ENCODE data around the gene TMCO4.

DNA sequence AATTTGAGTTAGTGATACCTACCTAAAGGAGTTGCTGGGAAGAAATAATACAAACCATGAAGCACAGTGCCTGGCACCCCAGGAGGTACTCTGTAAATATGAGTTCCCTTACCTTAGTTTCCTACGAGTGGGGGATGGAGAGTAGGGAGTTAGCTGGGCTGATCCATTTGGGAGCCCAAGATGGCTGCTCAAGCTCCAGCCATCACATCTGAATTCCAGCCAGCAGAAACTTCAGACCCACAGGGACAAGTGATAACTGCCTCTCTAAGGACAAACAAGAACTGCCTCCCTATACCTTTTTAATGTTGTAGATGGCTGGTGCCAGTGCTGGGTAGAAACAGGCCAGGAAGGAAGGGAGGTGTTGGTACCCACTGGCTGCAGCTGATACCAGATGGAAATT is 112.3 kb downstream of the TMCO4 start:
- TF ChIP-seq, protein P1, sequence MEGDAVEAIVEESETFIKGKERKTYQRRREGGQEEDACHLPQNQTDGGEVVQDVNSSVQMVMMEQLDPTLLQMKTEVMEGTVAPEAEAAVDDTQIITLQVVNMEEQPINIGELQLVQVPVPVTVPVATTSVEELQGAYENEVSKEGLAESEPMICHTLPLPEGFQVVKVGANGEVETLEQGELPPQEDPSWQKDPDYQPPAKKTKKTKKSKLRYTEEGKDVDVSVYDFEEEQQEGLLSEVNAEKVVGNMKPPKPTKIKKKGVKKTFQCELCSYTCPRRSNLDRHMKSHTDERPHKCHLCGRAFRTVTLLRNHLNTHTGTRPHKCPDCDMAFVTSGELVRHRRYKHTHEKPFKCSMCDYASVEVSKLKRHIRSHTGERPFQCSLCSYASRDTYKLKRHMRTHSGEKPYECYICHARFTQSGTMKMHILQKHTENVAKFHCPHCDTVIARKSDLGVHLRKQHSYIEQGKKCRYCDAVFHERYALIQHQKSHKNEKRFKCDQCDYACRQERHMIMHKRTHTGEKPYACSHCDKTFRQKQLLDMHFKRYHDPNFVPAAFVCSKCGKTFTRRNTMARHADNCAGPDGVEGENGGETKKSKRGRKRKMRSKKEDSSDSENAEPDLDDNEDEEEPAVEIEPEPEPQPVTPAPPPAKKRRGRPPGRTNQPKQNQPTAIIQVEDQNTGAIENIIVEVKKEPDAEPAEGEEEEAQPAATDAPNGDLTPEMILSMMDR (IDR thresholded peaks at IDR 0.05) = no peak
- TF ChIP-seq CBFB (CRISPR knock-in tag; IDR thresholded peaks at IDR 0.05; ENCODE audit: low read depth) = no peak
- no peak for TF ChIP-seq JUN (CRISPR knock-in tag; IDR thresholded peaks at IDR 0.05)
- TF ChIP-seq ELF4 (CRISPR knock-in tag; IDR thresholded peaks at IDR 0.05; ENCODE audit: low read depth) = no peak
- TF ChIP-seq, protein P2, sequence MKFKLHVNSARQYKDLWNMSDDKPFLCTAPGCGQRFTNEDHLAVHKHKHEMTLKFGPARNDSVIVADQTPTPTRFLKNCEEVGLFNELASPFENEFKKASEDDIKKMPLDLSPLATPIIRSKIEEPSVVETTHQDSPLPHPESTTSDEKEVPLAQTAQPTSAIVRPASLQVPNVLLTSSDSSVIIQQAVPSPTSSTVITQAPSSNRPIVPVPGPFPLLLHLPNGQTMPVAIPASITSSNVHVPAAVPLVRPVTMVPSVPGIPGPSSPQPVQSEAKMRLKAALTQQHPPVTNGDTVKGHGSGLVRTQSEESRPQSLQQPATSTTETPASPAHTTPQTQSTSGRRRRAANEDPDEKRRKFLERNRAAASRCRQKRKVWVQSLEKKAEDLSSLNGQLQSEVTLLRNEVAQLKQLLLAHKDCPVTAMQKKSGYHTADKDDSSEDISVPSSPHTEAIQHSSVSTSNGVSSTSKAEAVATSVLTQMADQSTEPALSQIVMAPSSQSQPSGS (CRISPR knock-in tag; IDR thresholded peaks at IDR 0.05; ENCODE audit: borderline replicate concordance, low read depth) = no peak
- no peak for TF ChIP-seq SMAD4 (CRISPR knock-in tag; IDR thresholded peaks at IDR 0.05)
- TF ChIP-seq, protein P3, sequence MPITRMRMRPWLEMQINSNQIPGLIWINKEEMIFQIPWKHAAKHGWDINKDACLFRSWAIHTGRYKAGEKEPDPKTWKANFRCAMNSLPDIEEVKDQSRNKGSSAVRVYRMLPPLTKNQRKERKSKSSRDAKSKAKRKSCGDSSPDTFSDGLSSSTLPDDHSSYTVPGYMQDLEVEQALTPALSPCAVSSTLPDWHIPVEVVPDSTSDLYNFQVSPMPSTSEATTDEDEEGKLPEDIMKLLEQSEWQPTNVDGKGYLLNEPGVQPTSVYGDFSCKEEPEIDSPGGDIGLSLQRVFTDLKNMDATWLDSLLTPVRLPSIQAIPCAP (CRISPR knock-in tag; IDR thresholded peaks at IDR 0.05) = no peak
- TF ChIP-seq GABPB1 (CRISPR knock-in tag; IDR thresholded peaks at IDR 0.05) = no peak
- TF ChIP-seq, protein P4, sequence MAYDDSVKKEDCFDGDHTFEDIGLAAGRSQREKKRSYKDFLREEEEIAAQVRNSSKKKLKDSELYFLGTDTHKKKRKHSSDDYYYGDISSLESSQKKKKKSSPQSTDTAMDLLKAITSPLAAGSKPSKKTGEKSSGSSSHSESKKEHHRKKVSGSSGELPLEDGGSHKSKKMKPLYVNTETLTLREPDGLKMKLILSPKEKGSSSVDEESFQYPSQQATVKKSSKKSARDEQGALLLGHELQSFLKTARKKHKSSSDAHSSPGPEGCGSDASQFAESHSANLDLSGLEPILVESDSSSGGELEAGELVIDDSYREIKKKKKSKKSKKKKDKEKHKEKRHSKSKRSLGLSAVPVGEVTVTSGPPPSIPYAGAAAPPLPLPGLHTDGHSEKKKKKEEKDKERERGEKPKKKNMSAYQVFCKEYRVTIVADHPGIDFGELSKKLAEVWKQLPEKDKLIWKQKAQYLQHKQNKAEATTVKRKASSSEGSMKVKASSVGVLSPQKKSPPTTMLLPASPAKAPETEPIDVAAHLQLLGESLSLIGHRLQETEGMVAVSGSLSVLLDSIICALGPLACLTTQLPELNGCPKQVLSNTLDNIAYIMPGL (CRISPR knock-in tag; IDR thresholded peaks at IDR 0.05) = no peak
- TF ChIP-seq, protein P5, sequence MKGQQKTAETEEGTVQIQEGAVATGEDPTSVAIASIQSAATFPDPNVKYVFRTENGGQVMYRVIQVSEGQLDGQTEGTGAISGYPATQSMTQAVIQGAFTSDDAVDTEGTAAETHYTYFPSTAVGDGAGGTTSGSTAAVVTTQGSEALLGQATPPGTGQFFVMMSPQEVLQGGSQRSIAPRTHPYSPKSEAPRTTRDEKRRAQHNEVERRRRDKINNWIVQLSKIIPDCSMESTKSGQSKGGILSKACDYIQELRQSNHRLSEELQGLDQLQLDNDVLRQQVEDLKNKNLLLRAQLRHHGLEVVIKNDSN (CRISPR knock-in tag; IDR thresholded peaks at IDR 0.05) = no peak
- TF ChIP-seq, protein P6, sequence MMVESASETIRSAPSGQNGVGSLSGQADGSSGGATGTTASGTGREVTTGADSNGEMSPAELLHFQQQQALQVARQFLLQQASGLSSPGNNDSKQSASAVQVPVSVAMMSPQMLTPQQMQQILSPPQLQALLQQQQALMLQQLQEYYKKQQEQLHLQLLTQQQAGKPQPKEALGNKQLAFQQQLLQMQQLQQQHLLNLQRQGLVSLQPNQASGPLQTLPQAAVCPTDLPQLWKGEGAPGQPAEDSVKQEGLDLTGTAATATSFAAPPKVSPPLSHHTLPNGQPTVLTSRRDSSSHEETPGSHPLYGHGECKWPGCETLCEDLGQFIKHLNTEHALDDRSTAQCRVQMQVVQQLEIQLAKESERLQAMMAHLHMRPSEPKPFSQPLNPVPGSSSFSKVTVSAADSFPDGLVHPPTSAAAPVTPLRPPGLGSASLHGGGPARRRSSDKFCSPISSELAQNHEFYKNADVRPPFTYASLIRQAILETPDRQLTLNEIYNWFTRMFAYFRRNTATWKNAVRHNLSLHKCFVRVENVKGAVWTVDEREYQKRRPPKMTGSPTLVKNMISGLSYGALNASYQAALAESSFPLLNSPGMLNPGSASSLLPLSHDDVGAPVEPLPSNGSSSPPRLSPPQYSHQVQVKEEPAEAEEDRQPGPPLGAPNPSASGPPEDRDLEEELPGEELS (CRISPR knock-in tag; IDR thresholded peaks at IDR 0.05) = no peak
